ENCODE measurements around the gene MEF2D.

- TF ChIP-seq ZFP3 (CRISPR knock-in tag; IDR thresholded peaks at IDR 0.05) (no peak), POU6F1 (CRISPR knock-in tag; IDR thresholded peaks at IDR 0.05; ENCODE audit: borderline replicate concordance, low read depth) (no peak), PATZ1 (CRISPR knock-in tag; IDR thresholded peaks at IDR 0.05; ENCODE audit: borderline replicate concordance) (no peak), CREB5 (CRISPR knock-in tag; IDR thresholded peaks at IDR 0.05; ENCODE audit: low read depth) (no peak), ZC3H10 (CRISPR knock-in tag; IDR thresholded peaks at IDR 0.05) (no peak), CSRNP3 (CRISPR knock-in tag; IDR thresholded peaks at IDR 0.05) (no peak), GLIS3 (CRISPR knock-in tag; IDR thresholded peaks at IDR 0.05) (no peak), ZFP30 (CRISPR knock-in tag; IDR thresholded peaks at IDR 0.05) (no peak), ESRRG (CRISPR knock-in tag; IDR thresholded peaks at IDR 0.05) (no peak)
Measured at GRCh38 chr1:156506450-156506849, 5.9 kb upstream of the MEF2D start.
